Activated CD8-positive, alpha-beta memory T cell treated with anti-CD3 and anti-CD28 coated beads for 24 hours (primary cell): Measurements from ENCODE around the gene ZSCAN32.
A peak's percentile ranks its signal among the peaks of the same experiment; 100 is the strongest.

Source experiments
- DNase-seq: peaks from one replicate; pipeline ENCODE4 v3.0.0-alpha.2; 2020

The ZSCAN32 gene

DNA sequence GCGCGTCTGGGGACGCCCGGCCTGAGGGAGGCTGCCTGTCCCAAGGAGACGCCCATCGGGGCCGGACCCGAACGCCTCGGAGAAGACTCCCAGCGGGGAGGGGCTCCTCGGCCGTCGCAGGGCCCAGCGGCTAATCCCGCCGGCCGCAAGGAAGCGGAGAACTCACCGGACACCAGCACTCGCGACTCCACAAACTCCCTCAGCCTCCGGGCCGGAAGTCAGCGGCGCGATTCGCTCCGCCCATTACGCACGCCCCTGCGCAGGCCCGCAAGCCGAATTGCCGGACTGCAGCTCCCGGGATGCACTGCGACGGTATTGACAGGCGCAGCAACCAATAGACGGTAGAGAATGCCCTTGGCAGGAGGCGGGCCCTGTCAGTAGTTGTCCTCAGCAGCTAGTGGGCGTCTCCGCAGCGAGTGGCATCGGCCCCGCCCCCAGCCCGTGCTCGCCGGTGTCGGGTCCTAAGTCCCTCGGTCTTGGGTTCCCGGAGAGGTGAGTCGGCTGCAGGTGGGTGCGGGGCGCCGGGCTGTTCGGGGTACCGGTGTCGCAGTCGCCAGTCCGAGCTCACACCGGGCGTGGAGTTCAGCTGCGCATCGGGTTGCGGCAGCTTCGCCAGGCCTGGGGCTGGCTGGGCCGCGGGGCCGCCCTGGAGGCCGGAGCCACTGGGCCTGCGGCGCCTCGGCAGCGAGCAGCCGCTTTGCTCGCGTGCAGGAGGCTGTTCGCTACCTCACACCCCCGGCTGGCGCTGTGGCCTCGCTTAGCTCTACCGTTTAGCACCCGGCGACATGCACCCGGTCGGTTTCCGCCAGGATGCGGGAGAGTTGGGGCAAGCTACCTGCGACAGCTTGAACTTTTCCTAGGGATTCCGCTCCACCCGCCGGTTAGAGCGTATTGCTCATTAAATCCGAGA lies at the start of gene ZSCAN32, which contains the start of gene ZNF174:
Gene ZSCAN32 (minus strand): TSS at position 226 of the 910 bp plus-strand sequence. CDS start 3,447 bp downstream, outside the sequence.
Gene ZNF174 (plus strand): TSS at position 437 of the 910 bp plus-strand sequence. CDS start 790 bp downstream, outside the sequence.
- DNase-seq: peak; percentile 99

- DNase-seq: no peak
Measured at GRCh38 chr16:3444032-3444388, 43.2 kb upstream of the ZSCAN32 start.

DNA sequence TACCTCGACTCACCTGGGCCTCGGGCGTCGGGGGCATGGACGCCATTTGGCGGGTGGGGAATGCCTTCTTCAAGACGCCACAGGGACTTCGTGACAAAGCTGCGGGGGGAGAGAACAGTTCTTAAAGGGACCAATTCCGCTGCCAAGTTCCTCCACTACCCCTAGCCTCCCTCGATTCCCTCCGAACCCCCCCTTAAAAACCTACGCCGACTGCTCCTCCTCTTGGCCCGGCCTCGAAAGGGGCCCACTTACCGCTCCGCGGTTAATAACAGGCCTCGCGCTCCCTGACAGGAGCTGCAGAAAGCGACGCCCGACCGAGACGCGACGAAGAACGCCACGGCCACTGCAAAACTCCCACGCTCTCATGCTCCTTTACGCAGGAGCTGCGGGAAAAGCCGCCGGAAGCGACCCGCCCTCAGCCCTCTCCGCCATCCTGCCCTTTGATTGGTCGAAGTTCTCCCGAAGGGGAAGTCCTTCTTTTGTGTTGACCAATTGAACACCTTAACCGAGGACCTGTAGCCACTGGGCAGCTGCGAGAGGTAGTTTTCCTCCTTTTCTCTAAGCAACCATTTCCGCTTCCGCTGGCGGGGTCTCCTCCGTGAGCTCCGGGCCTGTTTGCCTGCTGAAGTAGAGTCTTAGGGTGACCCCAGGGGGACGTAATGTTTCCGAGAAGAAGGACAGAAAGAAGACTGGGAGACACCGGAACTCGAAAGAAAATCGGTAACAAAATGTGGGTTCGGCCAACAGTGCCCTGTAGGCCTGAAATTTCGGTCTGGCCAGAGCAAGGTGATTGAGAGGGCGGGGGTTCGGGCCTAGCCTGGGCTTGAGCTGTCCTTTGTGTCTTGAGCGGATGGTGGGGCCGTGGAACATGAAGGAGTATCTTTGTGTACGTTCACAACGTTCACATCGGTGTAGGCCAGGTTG lies 42.6 kb upstream of the ZSCAN32 start, which contains the start of the genes NAA60 and ZNF597:
Gene NAA60 (plus strand): TSS at position 573 of the 924 bp plus-strand sequence. CDS start 32,548 bp downstream, outside the sequence.
Gene ZNF597 (minus strand): TSS at position 397 of the 924 bp plus-strand sequence. CDS start 351 bp downstream, at position 46.
- peak; percentile 82 for DNase-seq

- no peak for DNase-seq
Measured at GRCh38 chr16:3439637-3440036, 38.8 kb upstream of the ZSCAN32 start.

DNA sequence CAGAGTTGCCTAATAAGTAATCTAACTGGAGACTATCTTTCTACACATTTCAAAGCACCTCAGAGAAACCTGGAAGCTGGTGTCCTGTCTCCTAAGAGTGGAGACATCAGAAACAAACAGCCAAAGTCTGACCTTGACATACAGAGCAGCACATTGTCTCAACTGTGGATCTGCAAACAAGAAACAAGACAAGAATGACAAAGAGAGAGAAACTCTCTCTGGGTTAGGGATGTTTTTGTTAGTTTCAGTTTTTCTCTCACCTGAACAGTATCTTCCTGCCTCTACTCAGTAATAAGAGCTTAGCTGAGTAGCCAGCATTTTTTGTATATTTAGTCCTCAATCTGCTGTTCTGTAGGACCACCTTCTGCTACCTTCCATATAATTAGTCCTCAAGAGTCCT lies 33.6 kb upstream of the ZSCAN32 start:
- no peak for DNase-seq

DNA sequence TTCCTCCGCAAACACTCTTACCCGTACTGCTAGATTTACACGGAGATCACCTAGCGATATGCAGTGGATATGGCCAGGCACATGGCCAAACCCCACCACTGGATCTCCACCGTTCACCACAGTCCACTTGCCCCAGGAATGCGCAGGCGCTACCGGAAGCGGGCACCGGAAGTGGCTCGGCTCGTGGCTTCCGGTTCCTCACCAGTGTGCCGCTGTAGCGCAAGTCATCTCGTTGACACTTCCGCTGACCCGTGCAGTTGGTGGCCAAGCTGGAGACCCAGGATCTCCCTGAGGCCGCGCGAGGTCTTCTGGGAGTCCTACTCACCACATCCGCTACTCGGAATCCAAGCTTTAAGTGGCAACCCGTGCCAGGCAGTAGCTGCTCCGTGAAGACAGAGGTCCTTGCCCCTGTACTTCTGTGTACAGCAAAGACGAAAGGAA lies 31.0 kb upstream of the ZSCAN32 start:
- DNase-seq: peak; percentile 85

- DNase-seq: no peak
Measured at GRCh38 chr16:3413730-3414379, 13.1 kb upstream of the ZSCAN32 start.

- DNase-seq: no peak
Measured at GRCh38 chr16:3408561-3409197, 7.9 kb upstream of the ZSCAN32 start.

DNA sequence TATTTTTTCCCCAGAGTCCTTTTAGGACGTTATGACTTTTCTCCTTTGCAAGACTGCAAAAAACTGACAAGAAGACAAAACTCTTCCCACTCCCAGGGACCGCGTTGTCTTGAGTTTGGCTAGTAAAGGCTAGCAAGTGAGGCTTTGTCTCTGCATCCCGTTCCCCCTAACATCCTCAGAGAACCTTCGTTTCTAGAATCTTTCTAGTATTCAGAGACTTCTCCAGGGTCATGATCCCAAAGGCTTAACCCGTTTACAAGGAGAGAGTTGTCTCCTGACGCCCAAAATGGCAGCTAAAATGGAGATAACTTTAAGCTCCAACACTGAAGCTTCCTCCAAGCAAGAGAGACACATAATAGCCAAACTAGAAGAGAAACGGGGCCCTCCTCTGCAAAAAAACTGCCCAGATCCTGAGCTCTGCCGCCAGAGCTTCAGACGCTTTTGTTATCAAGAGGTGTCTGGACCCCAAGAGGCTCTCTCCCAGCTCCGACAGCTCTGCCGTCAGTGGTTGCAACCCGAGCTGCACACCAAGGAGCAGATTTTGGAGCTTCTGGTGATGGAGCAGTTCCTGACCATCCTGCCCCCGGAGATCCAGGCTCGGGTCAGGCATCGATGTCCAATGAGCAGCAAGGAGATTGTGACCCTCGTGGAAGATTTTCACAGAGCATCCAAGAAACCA lies 1.1 kb upstream of the ZSCAN32 start:
- no peak for DNase-seq

DNA sequence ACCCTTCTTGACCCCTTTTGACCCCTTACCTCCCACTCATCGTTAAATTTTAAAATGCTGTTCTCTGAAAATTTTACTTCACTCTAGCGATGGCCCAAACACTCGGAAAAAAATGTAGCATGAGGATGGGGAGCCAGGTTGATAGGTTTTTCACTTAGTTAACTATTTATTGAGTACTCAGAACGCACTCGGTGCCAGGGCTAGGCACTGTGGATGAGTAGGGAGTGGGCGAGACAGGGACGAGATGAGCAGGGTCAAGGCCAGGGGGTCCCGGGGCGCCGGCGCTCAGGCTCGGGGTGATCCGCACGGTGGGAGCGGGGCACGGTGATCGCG lies 392 bp downstream of the ZSCAN32 start:
- DNase-seq: no peak

- DNase-seq: no peak
Measured at GRCh38 chr16:3389663-3390338, 11.0 kb downstream of the ZSCAN32 start.

DNA sequence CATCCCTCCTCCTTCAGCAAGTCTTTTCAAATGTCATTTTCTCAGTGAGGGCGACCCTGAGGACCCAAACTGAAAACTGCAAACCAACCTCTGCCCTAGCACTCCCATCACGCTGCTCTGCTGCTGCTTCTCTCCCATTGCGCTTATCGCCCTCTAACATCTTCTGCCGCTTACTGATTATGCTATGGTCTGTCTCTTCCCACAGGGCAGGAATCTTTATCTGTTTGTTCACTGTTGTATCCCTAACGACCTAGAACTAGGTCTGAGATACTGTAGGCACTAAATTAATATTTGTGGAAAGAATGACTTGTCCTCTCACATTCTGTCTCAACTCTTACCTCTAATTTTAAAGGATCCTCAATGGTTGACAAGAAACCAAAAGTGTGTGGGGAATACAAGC lies 12.5 kb downstream of the ZSCAN32 start:
- DNase-seq: no peak

DNA sequence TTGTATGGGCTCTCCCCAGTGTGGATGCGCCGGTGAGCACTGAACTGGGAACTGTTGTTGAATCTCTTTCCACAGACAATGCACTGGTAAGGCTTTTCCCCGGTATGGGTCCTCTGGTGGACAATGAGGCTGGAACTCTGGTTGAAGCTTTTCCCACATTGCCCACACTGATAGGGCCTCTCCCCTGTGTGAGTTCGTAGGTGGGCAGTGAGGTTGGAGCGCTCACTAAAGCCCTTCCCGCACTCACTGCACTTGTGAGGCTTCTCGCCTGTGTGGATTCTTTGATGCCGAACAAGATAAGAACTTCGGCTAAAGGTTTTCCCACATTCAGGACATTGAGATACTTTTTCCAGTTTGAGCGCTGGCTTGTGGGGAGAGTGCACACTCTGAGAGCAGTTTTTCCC lies 17.8 kb downstream of the ZSCAN32 start:
- DNase-seq: no peak

DNA sequence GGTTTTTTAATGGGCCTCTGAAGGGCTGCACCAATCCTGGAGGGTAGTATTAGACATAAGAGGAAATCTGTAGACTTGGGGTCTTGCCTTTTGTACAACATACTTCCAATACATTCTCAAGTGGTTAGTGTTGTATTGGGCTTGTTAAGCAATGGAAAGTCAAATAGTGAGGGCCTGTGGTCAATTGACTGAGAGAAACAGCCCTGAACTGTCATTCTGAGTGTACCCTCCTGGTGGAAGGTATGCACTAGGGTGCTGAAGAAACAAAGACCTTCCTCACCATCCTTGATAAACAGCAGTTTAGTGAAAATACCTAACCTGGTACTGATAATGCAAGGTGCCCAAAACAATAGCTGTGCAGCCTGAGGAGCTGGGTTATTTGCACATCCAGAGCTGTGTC lies 22.9 kb downstream of the ZSCAN32 start:
- DNase-seq: no peak

- no peak for DNase-seq
Measured at GRCh38 chr16:3375680-3376079, 25.1 kb downstream of the ZSCAN32 start.

GRCh38 chr16:3369073-3369472 lies 31.7 kb downstream of the ZSCAN32 start:
- DNase-seq: no peak

DNA sequence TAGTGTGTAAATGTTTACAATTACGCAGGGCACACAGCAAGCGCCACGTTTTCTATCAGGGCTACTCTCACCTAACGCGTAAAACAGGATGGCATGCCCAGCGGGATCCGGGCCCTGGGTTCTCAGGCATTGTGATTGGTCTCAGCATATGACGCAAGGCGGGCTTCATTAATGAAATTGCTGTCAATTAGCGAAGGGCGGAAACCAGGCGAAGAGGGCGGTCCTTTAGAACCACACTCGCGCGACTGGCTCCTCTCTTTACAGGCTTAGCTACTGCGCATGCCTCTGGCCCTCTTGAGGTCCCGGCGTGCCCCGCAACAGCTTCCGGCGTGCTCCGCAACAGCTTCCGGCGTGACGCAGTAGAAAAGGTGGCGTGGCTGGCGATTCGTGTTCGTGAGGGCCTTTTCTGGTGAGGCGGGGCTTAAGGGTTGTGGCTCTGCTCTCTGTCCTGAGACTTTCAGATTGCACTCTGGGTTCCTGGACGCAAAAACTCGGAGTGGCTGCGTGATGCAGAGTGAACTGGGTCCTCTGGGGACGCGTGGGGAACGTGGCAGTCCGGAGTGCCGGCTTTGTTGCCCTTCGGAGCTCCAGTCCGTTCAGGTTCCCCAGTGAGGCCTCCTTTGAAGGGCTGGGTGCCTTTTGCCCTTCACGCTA lies 35.9 kb downstream of the ZSCAN32 start:
- DNase-seq: peak; percentile 90

- DNase-seq: no peak
Measured at GRCh38 chr16:3363793-3364192, 37.0 kb downstream of the ZSCAN32 start.

- DNase-seq: no peak
Measured at GRCh38 chr16:3362931-3363330, 37.9 kb downstream of the ZSCAN32 start.

DNA sequence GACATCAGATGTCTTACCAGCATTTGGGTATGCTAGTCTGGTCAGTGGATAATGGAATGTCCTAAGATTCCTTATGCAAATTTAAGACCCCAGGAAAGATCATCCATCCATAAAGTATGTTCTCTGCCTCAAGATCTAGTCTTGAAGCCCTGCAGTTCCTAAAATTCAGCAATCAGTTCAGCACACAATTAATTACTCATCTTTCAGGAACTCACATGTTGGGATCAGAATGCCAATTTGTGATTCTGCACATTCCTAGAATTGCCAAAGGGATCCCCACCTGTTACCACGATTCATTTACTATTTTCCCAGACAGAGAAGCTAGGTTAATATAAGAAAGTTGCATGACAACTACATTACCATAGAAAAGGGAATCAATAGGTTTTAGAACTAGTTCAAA lies 41.9 kb downstream of the ZSCAN32 start:
- no peak for DNase-seq
